Spinal cord (tissue), 10 donors: ENCODE results near the gene LHFPL2. TPM values are rescaled to one million over a fixed set of nuclear protein-coding genes. Genes with fewer than 3 reads are reported as not detected.
"Not testable (repeated sequence)": the region's sequence is repeated elsewhere in the genome, so short reads cannot be mapped to it uniquely, and the experiment has no call there.

Experiments used
- DNase-seq, 6 donors: peaks; one replicate each; pipeline versions ENCODE4 v3.0.0 to v3.0.0-alpha.2; 2013 to 2015; ENCODE audit warnings: low spot score in 6 of 6, low read depth in 4 of 6
- H3K27ac ChIP-seq: one replicate; pipeline ENCODE4 v1.5.1; 2013; ENCODE audit warnings: low read depth, low read length, control low read depth
- H3K27me3 ChIP-seq: one replicate; pipeline ENCODE4 v1.6.1; 2013; ENCODE audit warnings: low read length; ENCODE audit not compliant: control insufficient read depth, insufficient read depth
- H3K36me3 ChIP-seq: one replicate; pipeline ENCODE4 v1.6.1; 2013; ENCODE audit warnings: low read length; ENCODE audit not compliant: control insufficient read depth, insufficient read depth
- H3K4me1 ChIP-seq: one replicate; pipeline ENCODE4 v1.6.1; 2013; ENCODE audit warnings: low read length; ENCODE audit not compliant: control insufficient read depth, insufficient read depth
- H3K4me3 ChIP-seq: one replicate; pipeline ENCODE4 v1.5.1; 2013; ENCODE audit warnings: low read depth, low read length, control low read depth
- H3K9me3 ChIP-seq: one replicate; pipeline ENCODE4 v1.6.1; 2013; ENCODE audit warnings: low read length; ENCODE audit not compliant: control insufficient read depth, insufficient read depth
- WGBS: methylation state at CpG from one replicate; pipeline ENCODE4 v1.1.5; 2013; ENCODE audit warnings: missing lambda C conversion rate; ENCODE audit not compliant: insufficient coverage; 5-methylcytosine and 5-hydroxymethylcytosine counted together
- polyA plus RNA-seq, 2 donors: library from polyadenylated mRNA; unstranded; fragments of 120-200 nt; gene quantifications; one replicate each; pipeline ENCODE4 v1.2.1, GENCODE V29; 2013; ENCODE audit not compliant: insufficient read length in 2 of 2
- total RNA-seq, 2 donors: library from RNA; depleted of rRNA in 1 of 2; stranded (reverse); fragments of 120-200 nt in 1 of 2; fragments of >200 nt in 1 of 2; gene quantifications; one replicate each; pipeline versions ENCODE4 v1.2.3 to v1.2.4, GENCODE V29; 2013 to 2014
- donor health status: healthy.

LHFPL2 gene
- total and polyA plus RNA-seq, 4 donors = 39.4 to 81.8 (median 58.2) TPM

GRCh38 chr5:78683905-78684304 lies 35.3 kb upstream of the LHFPL2 start:
- H3K9me3 ChIP-seq, H3K4me1 ChIP-seq, H3K27me3 ChIP-seq, H3K4me3 ChIP-seq, H3K27ac ChIP-seq, H3K36me3 ChIP-seq, DNase-seq: not testable (repeated sequence)
- WGBS = no CpG with 5 or more reads among the region's 5 CpGs

GRCh38 chr5:78679905-78680304 lies 31.3 kb upstream of the LHFPL2 start:
- Histone ChIP-seq H3K27me3 (no peaks in the 10 kb centered on the region), H3K36me3 (no peaks in the 10 kb centered on the region), H3K4me3 (no peak overlapping the region), H3K27ac (no peak overlapping the region), H3K9me3 (no peaks in the 10 kb centered on the region), H3K4me1 (no peaks in the 10 kb centered on the region)
- 100% methylated on average over 1 of the region's 5 CpGs for WGBS
- DNase-seq = no peak

- H3K4me3 ChIP-seq = no peak overlapping the region
- no peaks in the 10 kb centered on the region for H3K4me1 ChIP-seq
- 83% methylated on average over 2 of the region's 6 CpGs for WGBS
- no peaks in the 10 kb centered on the region for H3K9me3 ChIP-seq
- peak in 2 of 6 donors; percentile 5 to 73 for DNase-seq
- H3K27me3 ChIP-seq = no peaks in the 10 kb centered on the region
- peak overlapping the region; percentile 21 for H3K27ac ChIP-seq
- no peaks in the 10 kb centered on the region for H3K36me3 ChIP-seq
Measured at GRCh38 chr5:78677777-78678668, 29.5 kb upstream of the LHFPL2 start.

- Histone ChIP-seq H3K4me1 (no peaks in the 10 kb centered on the region), H3K27ac (no peak overlapping the region), H3K4me3 (no peak overlapping the region), H3K9me3 (no peaks in the 10 kb centered on the region), H3K27me3 (no peaks in the 10 kb centered on the region), H3K36me3 (no peaks in the 10 kb centered on the region)
- WGBS = 90% methylated on average over 2 of the region's 6 CpGs
- DNase-seq = no peak
Measured at GRCh38 chr5:78675956-78676730, 27.6 kb upstream of the LHFPL2 start.

GRCh38 chr5:78673827-78674226 lies 25.3 kb upstream of the LHFPL2 start:
- H3K4me3 ChIP-seq, H3K9me3 ChIP-seq, DNase-seq, H3K36me3 ChIP-seq, H3K27me3 ChIP-seq, H3K4me1 ChIP-seq, H3K27ac ChIP-seq: not testable (repeated sequence)

GRCh38 chr5:78672154-78672553 lies 23.6 kb upstream of the LHFPL2 start:
- Histone ChIP-seq H3K9me3 (no peaks in the 10 kb centered on the region), H3K27me3 (no peaks in the 10 kb centered on the region), H3K27ac (no peak overlapping the region), H3K4me3 (no peak overlapping the region), H3K36me3 (no peaks in the 10 kb centered on the region), H3K4me1 (no peaks in the 10 kb centered on the region)
- 80% methylated on average over 1 of the region's 2 CpGs for WGBS
- DNase-seq = no peak

- no peaks in the 10 kb centered on the region for H3K36me3 ChIP-seq
- no peaks in the 10 kb centered on the region for H3K27me3 ChIP-seq
- DNase-seq = peak in 1 of 6 donors; percentile 47
- WGBS = no CpG with 5 or more reads among the region's 4 CpGs
- no peaks in the 10 kb centered on the region for H3K9me3 ChIP-seq
- H3K27ac ChIP-seq = no peak overlapping the region
- H3K4me1 ChIP-seq = no peaks in the 10 kb centered on the region
- no peak overlapping the region for H3K4me3 ChIP-seq
Measured at GRCh38 chr5:78671609-78672008, 23.0 kb upstream of the LHFPL2 start.

GRCh38 chr5:78670701-78671269 lies 22.2 kb upstream of the LHFPL2 start:
- DNase-seq = peak in 1 of 6 donors; percentile 10
- Histone ChIP-seq H3K27ac (no peak overlapping the region), H3K36me3 (no peaks in the 10 kb centered on the region), H3K9me3 (no peaks in the 10 kb centered on the region), H3K4me3 (no peak overlapping the region), H3K27me3 (no peaks in the 10 kb centered on the region), H3K4me1 (peaks cover 4% of the 10 kb centered on the region)
- WGBS = no CpG with 5 or more reads among the region's 2 CpGs

- no peaks in the 10 kb centered on the region for H3K36me3 ChIP-seq
- no peak overlapping the region for H3K27ac ChIP-seq
- H3K27me3 ChIP-seq = no peaks in the 10 kb centered on the region
- 90% methylated on average over 3 of the region's 4 CpGs for WGBS
- no peak overlapping the region for H3K4me3 ChIP-seq
- no peaks in the 10 kb centered on the region for H3K9me3 ChIP-seq
- H3K4me1 ChIP-seq = peaks cover 6% of the 10 kb centered on the region
- no peak for DNase-seq
Measured at GRCh38 chr5:78669331-78669730, 20.8 kb upstream of the LHFPL2 start.
